ENCODE measurements around the gene ADAMTS6. TPM values are rescaled to one million over a fixed set of nuclear protein-coding genes. Genes with fewer than 3 reads are reported as not detected.

Gene ADAMTS6
- total RNA-seq, 2 experiments from 2014 or later: 1.8 to 3.4 TPM

GRCh38 chr5:65103756-65104440 is 377.8 kb downstream of the ADAMTS6 start:
- no peaks in the 10 kb centered on the region for H3K9me3 Mint-ChIP-seq (ENCODE audit: insufficient read depth)
- H3K36me3 Mint-ChIP-seq (ENCODE audit: low read depth): no peaks in the 10 kb centered on the region
- ATAC-seq (no peak), DNase-seq (no peak)
- H3K27me3 Mint-ChIP-seq (ENCODE audit: low read depth): peaks cover 8% of the 10 kb centered on the region
- peak overlapping the region; percentile 68 for H3K4me3 Mint-ChIP-seq
- H3K27ac Mint-ChIP-seq: peak overlapping the region; percentile 75
- ChIA-PET POLR2A (interaction anchor here (0.7 to 2.4 kb wide), 4 partner anchors 52 to 459 kb away, joined by 3 to 20 read pairs (median 5); partner anchors contain the start of genes ADAMTS6, CENPK and PPWD1), CTCF (interaction anchor here (0.9 to 3.5 kb wide), 11 partner anchors 21 to 379 kb away, joined by 3 to 19 read pairs (median 4); partner anchors contain the start of genes ADAMTS6, CWC27 and SREK1IP1)
- H3K4me1 Mint-ChIP-seq (ENCODE audit: low read depth): peaks cover 55% of the 10 kb centered on the region

GRCh38 chr5:65102976-65103711 is 378.6 kb downstream of the ADAMTS6 start:
- H3K9me3 Mint-ChIP-seq (ENCODE audit: insufficient read depth): no peaks in the 10 kb centered on the region
- ATAC-seq: peak; percentile 83
- H3K36me3 Mint-ChIP-seq (ENCODE audit: low read depth): no peaks in the 10 kb centered on the region
- CTCF ChIA-PET: interaction anchor here (0.9 to 3.5 kb wide), 10 partner anchors 10 to 380 kb away, joined by 3 to 19 read pairs (median 4); partner anchors contain the start of genes ADAMTS6, CWC27 and SREK1IP1
- H3K4me3 Mint-ChIP-seq: peak overlapping the region; percentile 73
- peak; percentile 53 for DNase-seq
- H3K27ac Mint-ChIP-seq: peak overlapping the region; percentile 75
- peaks cover 11% of the 10 kb centered on the region for H3K27me3 Mint-ChIP-seq (ENCODE audit: low read depth)
- H3K4me1 Mint-ChIP-seq (ENCODE audit: low read depth): peaks cover 55% of the 10 kb centered on the region
- POLR2A ChIA-PET: interaction anchor here (0.6 to 2.4 kb wide), 5 partner anchors 51 to 460 kb away, joined by 3 to 20 read pairs (median 5); partner anchors contain the start of genes ADAMTS6, CENPK and PPWD1

GRCh38 chr5:65102371-65102975 is 379.2 kb downstream of the ADAMTS6 start:
- no peak for DNase-seq
- ATAC-seq: peak; percentile 2
- ChIA-PET CTCF (interaction anchor here (0.9 to 3.5 kb wide), 4 partner anchors 9 to 380 kb away, joined by 3 to 19 read pairs (median 6); partner anchors contain the start of gene ADAMTS6), POLR2A (interaction anchor here (0.6 to 2.4 kb wide), 3 partner anchors 67 to 460 kb away, joined by 3 to 20 read pairs (median 5); partner anchors contain the start of genes CENPK and PPWD1)
- H3K36me3 Mint-ChIP-seq (ENCODE audit: low read depth): no peaks in the 10 kb centered on the region
- H3K27me3 Mint-ChIP-seq (ENCODE audit: low read depth): peaks cover 9% of the 10 kb centered on the region
- peaks cover 55% of the 10 kb centered on the region for H3K4me1 Mint-ChIP-seq (ENCODE audit: low read depth)
- peak overlapping the region; percentile 73 for H3K4me3 Mint-ChIP-seq
- peak overlapping the region; percentile 80 for H3K27ac Mint-ChIP-seq
- H3K9me3 Mint-ChIP-seq (ENCODE audit: insufficient read depth): no peaks in the 10 kb centered on the region

- Mint-ChIP-seq H3K9me3 (ENCODE audit: insufficient read depth) (no peaks in the 10 kb centered on the region), H3K4me1 (ENCODE audit: low read depth) (peaks cover 55% of the 10 kb centered on the region), H3K4me3 (peak overlapping the region; percentile 73), H3K27me3 (ENCODE audit: low read depth) (peaks cover 7% of the 10 kb centered on the region), H3K27ac (no peak overlapping the region), H3K36me3 (ENCODE audit: low read depth) (no peaks in the 10 kb centered on the region)
- POLR2A ChIA-PET: no interaction called here
- ATAC-seq (no peak), DNase-seq (no peak)
- CTCF ChIA-PET: interaction anchor here (1.1 to 1.8 kb wide), 4 partner anchors 13 to 290 kb away, joined by 3 to 6 read pairs (median 4); no protein-coding TSS in a partner anchor
These were observed 380.1 kb downstream of the ADAMTS6 start for GRCh38 chr5:65101632-65102100.

- ChIA-PET CTCF (interaction anchor here (1.1 to 1.8 kb wide), 6 partner anchors 14 to 382 kb away, joined by 3 to 6 read pairs (median 4); no protein-coding TSS in a partner anchor), POLR2A (no interaction called here)
- Mint-ChIP-seq H3K36me3 (ENCODE audit: low read depth) (no peaks in the 10 kb centered on the region), H3K4me1 (ENCODE audit: low read depth) (peaks cover 51% of the 10 kb centered on the region), H3K27me3 (ENCODE audit: low read depth) (peaks cover 4% of the 10 kb centered on the region), H3K4me3 (no peak overlapping the region), H3K9me3 (ENCODE audit: insufficient read depth) (no peaks in the 10 kb centered on the region), H3K27ac (peak overlapping the region; percentile 4)
- ATAC-seq (no peak), DNase-seq (peak; percentile 32)
These were observed 380.6 kb downstream of the ADAMTS6 start for GRCh38 chr5:65100911-65101631.

Other genes starting within 250 kb of the ADAMTS6 start
- gene CENPK, start 81.2 kb upstream of the ADAMTS6 start, total RNA-seq: 100 to 1,000 TPM in 1 of 2 experiments, 10 to 100 TPM in 1; 97.8 to 110 TPM
- gene PPWD1, start 81.4 kb upstream of the ADAMTS6 start, total RNA-seq: 10 to 100 TPM; 46.5 to 47.7 TPM
- gene TRIM23, start 142.4 kb upstream of the ADAMTS6 start, total RNA-seq: 1 to 10 TPM; 7.0 to 8.9 TPM
- gene SHLD3, start 143.1 kb upstream of the ADAMTS6 start, total RNA-seq: 1 to 10 TPM; 5.1 to 5.3 TPM
- gene TRAPPC13, start 143.1 kb upstream of the ADAMTS6 start, total RNA-seq: 10 to 100 TPM; 21.9 to 22.2 TPM
- gene SGTB, start 240.2 kb upstream of the ADAMTS6 start, total RNA-seq: 10 to 100 TPM; 17.5 to 18.4 TPM
- gene NLN, start 240.3 kb upstream of the ADAMTS6 start, total RNA-seq: 10 to 100 TPM; 13.9 to 14.3 TPM